GM19193 (cell line): ENCODE measurements around the gene EGR2.
A peak's percentile ranks its signal among the peaks of the same experiment; 100 is the strongest.

ENCODE experiments used
- POLR2A ChIP-seq: IDR thresholded peaks from 4 replicates; pipeline ENCODE4 v1.6.1; 2011; ENCODE audit not compliant: insufficient read depth, insufficient read length; ENCODE audit errors: extremely low read depth

EGR2 gene

GRCh38 chr10:62816331-62817120 is at the start of gene EGR2:
Gene EGR2, minus strand, starts transcription at chr10:62816366. Its CDS starts 337 bp downstream, at chr10:62816029.
- peak; percentile 72 for TF ChIP-seq POLR2A

GRCh38 chr10:62862447-62862846 is 46.3 kb upstream of the EGR2 start:
- no peak for TF ChIP-seq POLR2A

GRCh38 chr10:62861507-62861906 is 45.3 kb upstream of the EGR2 start:
- no peak for TF ChIP-seq POLR2A

- no peak for TF ChIP-seq POLR2A
Observed at GRCh38 chr10:62860946-62861345, 44.8 kb upstream of the EGR2 start.

GRCh38 chr10:62858364-62858763 is 42.2 kb upstream of the EGR2 start:
- TF ChIP-seq POLR2A, result no peak

- no peak for TF ChIP-seq POLR2A
Observed at GRCh38 chr10:62856021-62856420, 39.9 kb upstream of the EGR2 start.

- TF ChIP-seq POLR2A, result no peak
Observed at GRCh38 chr10:62853710-62854109, 37.5 kb upstream of the EGR2 start.

GRCh38 chr10:62852961-62853702 is 37.0 kb upstream of the EGR2 start:
- TF ChIP-seq POLR2A, result no peak

GRCh38 chr10:62851442-62851841 is 35.3 kb upstream of the EGR2 start:
- TF ChIP-seq POLR2A, result no peak

- TF ChIP-seq POLR2A, result no peak
Observed at GRCh38 chr10:62850646-62851045, 34.5 kb upstream of the EGR2 start.

- no peak for TF ChIP-seq POLR2A
Observed at GRCh38 chr10:62847433-62847832, 31.3 kb upstream of the EGR2 start.

- TF ChIP-seq POLR2A, result no peak
Observed at GRCh38 chr10:62844280-62845011, 28.3 kb upstream of the EGR2 start.

- TF ChIP-seq POLR2A, result no peak
Observed at GRCh38 chr10:62843600-62843999, 27.4 kb upstream of the EGR2 start.

GRCh38 chr10:62842983-62843382 is 26.8 kb upstream of the EGR2 start:
- no peak for TF ChIP-seq POLR2A

GRCh38 chr10:62839590-62839989 is 23.4 kb upstream of the EGR2 start:
- no peak for TF ChIP-seq POLR2A
